Prostate gland (tissue), 2 donors: ENCODE results near the gene CRTAC1. TPM values are rescaled to one million over a fixed set of nuclear protein-coding genes. Genes with fewer than 3 reads are reported as not detected.

Experiments used
- DNase-seq: peaks from one replicate; pipeline ENCODE4 v3.0.0-alpha.2; 2019; ENCODE audit warnings: low spot score
- H3K27ac ChIP-seq, 2 donors: fragments of 200-600 bp; sonication (generic); 2 replicates each; pipeline ENCODE4 v1.5.1; 2017 to 2019
- H3K27me3 ChIP-seq: fragments of 200-600 bp; sonication (generic); replicated peaks from 2 replicates; pipeline ENCODE4 v1.5.1; 2019; ENCODE audit not compliant: insufficient read depth
- H3K36me3 ChIP-seq, 2 donors: fragments of 200-600 bp; sonication (generic); 1 replicate in 1 of 2; 2 replicates in 1 of 2; pipeline versions ENCODE4 v1.5.1 to v1.8.1; 2017 to 2019
- H3K4me1 ChIP-seq: fragments of 200-600 bp; sonication (generic); replicated peaks from 2 replicates; pipeline ENCODE4 v1.5.1; 2019
- H3K4me3 ChIP-seq, 2 donors: fragments of 200-600 bp; sonication (generic); 2 replicates each; pipeline ENCODE4 v1.5.1; 2017 to 2019
- H3K9me3 ChIP-seq: fragments of 200-600 bp; sonication (generic); 2 replicates; pipeline ENCODE4 v1.5.1; 2017
- POLR2A ChIP-seq: fragments of 450-650 bp; IDR thresholded peaks from one replicate; pipeline ENCODE4 v1.6.1; 2016; ENCODE audit warnings: antibody characterized with exemption, mild to moderate bottlenecking
- POLR2AphosphoS5 ChIP-seq: sonication (generic); formaldehyde crosslinking; IDR thresholded peaks from one replicate; pipeline ENCODE4 v1.6.1; 2017; ENCODE audit warnings: antibody characterized with exemption
- WGBS: methylation state at CpG from one replicate; pipeline ENCODE4 v1.1.5; 2018; 5-methylcytosine and 5-hydroxymethylcytosine counted together
- intact Hi-C: fragments of 100-400 bp; cut with DNase I; formaldehyde crosslinking; loops from one replicate; pipeline ENCODE4 v1.14.2; 2022
- total RNA-seq, 2 donors: library from RNA; depleted of rRNA; stranded (reverse); fragments of >200 nt; gene quantifications; one replicate each; pipeline ENCODE4 v1.1.0, GENCODE V29; 2016
- TF ChIP-seq, protein P1 (sequence below), 4 experiments: fragments of 200-600 bp in 2 of 4; fragments of 450-650 bp in 2 of 4; sonication (generic) in 2 of 4; IDR thresholded peaks; 1 replicate in 3 of 4; 2 replicates in 1 of 4; pipeline ENCODE4 v1.5.1; 2016 to 2019; ENCODE audit warnings: antibody characterized with exemption in 4 of 4, mild to moderate bottlenecking in 2 of 4, moderate library complexity in 2 of 4

Gene CRTAC1
- total RNA-seq, 2 donors from 2014 or later, result 3.8 to 8.9 TPM

DNA sequence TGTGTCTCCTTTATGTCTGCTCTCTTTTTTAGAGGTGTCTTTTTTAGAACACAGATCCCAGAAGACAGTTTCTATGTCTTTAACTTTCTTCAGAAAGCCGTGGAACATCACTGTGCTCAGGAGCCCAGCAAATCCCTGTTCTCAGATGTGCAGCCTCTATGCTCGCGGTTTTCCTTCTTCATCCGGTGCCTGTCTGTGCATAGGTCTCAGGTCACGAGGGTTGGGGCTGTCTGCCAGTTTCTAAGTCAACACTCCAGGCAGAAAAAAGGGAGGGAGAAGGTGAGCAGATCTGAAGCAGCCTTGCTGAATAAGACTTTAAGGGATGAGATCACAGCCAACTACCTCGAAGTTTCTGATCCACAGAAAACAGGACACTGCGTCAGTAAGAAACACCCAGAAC, 68.5 kb downstream of the CRTAC1 start:
- Histone ChIP-seq H3K36me3 (no peaks in the 10 kb centered on the region), H3K4me3 (no peak overlapping the region), H3K9me3 (no peaks in the 10 kb centered on the region), H3K4me1 (no peaks in the 10 kb centered on the region), H3K27me3 (no peaks in the 10 kb centered on the region), H3K27ac (no peak overlapping the region)
- intact Hi-C loops, result no loop called here
- WGBS, result 65% methylated on average over 7 of the region's 7 CpGs
- TF ChIP-seq POLR2A (no peak), POLR2AphosphoS5 (no peak)
- TF ChIP-seq, protein P1, sequence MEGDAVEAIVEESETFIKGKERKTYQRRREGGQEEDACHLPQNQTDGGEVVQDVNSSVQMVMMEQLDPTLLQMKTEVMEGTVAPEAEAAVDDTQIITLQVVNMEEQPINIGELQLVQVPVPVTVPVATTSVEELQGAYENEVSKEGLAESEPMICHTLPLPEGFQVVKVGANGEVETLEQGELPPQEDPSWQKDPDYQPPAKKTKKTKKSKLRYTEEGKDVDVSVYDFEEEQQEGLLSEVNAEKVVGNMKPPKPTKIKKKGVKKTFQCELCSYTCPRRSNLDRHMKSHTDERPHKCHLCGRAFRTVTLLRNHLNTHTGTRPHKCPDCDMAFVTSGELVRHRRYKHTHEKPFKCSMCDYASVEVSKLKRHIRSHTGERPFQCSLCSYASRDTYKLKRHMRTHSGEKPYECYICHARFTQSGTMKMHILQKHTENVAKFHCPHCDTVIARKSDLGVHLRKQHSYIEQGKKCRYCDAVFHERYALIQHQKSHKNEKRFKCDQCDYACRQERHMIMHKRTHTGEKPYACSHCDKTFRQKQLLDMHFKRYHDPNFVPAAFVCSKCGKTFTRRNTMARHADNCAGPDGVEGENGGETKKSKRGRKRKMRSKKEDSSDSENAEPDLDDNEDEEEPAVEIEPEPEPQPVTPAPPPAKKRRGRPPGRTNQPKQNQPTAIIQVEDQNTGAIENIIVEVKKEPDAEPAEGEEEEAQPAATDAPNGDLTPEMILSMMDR (IDR thresholded peaks at IDR 0.05), result no peak
- no peak for DNase-seq

DNA sequence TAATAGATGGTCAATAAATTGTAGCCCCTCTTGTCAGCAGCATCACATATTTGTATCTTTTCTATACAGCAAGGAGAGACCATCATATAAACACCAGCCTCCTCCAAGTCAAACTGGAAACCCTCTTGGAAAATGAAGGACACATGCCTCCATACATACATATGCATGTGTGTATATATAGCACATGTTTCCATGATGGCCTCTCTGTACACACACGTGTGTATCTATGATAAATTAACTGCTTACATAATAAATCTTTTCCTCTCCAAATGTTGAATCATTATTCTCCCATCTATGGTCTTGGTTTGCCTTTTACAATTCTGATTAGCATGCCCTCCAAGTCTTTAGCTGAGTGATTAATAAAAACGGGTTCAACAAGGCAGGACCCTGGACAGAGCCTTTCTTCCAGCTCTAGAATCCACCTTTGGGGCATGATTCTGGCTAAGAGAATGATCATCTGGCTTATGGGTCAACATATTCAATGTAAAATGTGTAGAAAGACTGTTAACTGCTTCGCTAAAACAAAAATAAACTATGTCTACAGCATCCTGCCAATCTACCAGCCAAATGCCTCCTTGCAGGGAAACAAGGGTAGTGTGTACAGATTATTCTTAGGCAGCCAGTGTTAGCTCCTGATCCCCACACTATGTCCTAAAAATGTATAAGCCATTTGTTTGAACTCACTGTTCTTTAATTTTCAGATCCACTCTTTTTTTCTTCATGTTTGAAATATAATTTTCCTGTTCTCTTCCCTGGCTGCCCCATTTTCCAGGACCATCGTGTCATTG, 70.0 kb downstream of the CRTAC1 start:
- DNase-seq, result no peak
- TF ChIP-seq, protein P1 (IDR thresholded peaks at IDR 0.05), result no peak
- TF ChIP-seq POLR2A (no peak), POLR2AphosphoS5 (no peak)
- H3K4me3 ChIP-seq, result no peak overlapping the region
- no peaks in the 10 kb centered on the region for H3K9me3 ChIP-seq
- H3K4me1 ChIP-seq, result no peaks in the 10 kb centered on the region
- H3K27me3 ChIP-seq, result no peaks in the 10 kb centered on the region
- H3K36me3 ChIP-seq, result no peaks in the 10 kb centered on the region
- intact Hi-C loops, result no loop called here
- no peak overlapping the region for H3K27ac ChIP-seq
- 63% methylated on average over 4 of the region's 4 CpGs for WGBS

DNA sequence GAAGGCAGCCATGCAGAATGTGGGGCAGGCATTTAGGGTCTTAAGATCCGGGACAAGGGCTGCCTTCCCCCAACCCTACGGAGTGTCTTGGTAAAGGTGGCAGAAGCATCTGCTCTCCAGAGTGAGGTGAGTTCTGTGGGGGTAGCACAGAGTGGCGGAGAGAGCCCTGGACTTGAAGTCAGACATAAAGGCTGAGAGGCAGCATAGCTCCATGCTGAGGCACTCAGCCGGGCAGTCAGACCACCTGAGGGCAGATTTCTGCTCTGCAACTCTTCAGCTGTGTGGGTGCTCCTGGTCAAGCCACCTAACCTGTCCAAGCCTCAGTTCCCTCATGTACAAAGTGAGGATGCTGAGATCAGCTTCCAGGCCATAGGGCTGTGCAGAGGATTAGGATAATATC, 81.0 kb downstream of the CRTAC1 start:
- Histone ChIP-seq H3K27ac (no peak overlapping the region), H3K4me3 (no peak overlapping the region), H3K36me3 (no peaks in the 10 kb centered on the region), H3K27me3 (no peaks in the 10 kb centered on the region), H3K4me1 (no peaks in the 10 kb centered on the region), H3K9me3 (no peaks in the 10 kb centered on the region)
- 83% methylated on average over 4 of the region's 4 CpGs for WGBS
- TF ChIP-seq POLR2A, result no peak
- no peak for TF ChIP-seq POLR2AphosphoS5
- TF ChIP-seq, protein P1 (IDR thresholded peaks at IDR 0.05), result no peak
- intact Hi-C loops, result no loop called here
- no peak for DNase-seq

DNA sequence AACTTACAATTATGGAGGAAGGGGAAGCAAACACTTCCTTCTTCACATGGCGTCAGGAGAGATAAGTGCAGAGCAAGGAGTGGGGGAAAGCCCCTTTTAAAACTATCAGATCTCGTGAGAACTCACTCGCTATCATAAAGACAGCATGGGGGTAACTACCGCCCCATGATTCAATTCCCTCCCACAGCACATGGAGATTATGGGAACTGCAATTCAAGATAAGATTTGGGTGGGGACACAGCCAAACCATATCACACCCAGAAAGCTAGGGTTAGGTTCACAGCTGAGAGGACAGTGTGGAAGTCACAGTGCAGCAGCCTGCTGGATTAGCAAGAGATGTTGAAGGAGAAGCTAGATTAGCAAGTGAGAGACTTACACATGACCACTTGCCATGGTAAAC, 81.6 kb downstream of the CRTAC1 start:
- H3K27ac ChIP-seq, result no peak overlapping the region
- WGBS, result 58% methylated on average over 4 of the region's 4 CpGs
- no peak overlapping the region for H3K4me3 ChIP-seq
- no peaks in the 10 kb centered on the region for H3K9me3 ChIP-seq
- DNase-seq, result no peak
- no peaks in the 10 kb centered on the region for H3K27me3 ChIP-seq
- TF ChIP-seq, protein P1 (IDR thresholded peaks at IDR 0.05), result no peak
- no peak for TF ChIP-seq POLR2AphosphoS5
- TF ChIP-seq POLR2A, result no peak
- intact Hi-C loops, result no loop called here
- H3K36me3 ChIP-seq, result no peaks in the 10 kb centered on the region
- no peaks in the 10 kb centered on the region for H3K4me1 ChIP-seq

DNA sequence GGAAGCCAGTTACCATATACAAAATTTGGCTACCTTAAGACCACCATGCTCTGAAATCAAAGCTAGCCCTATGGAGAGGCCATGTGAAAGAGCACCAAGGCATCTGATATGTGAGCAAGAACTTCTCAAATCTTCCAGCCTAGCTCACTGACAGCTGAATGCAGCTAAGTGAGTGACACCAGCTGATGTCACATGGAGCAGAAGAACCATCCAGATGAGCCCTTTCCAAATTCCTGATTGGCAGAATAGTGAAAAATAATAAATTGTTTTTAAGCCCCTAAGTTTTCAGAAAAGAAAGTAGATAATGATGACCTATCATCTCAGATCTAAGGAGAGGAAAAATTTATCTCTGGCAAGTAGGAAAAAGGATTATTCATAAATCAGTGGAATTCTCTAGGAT, 85.6 kb downstream of the CRTAC1 start:
- no peaks in the 10 kb centered on the region for H3K36me3 ChIP-seq
- no peak for DNase-seq
- no peaks in the 10 kb centered on the region for H3K4me1 ChIP-seq
- H3K27ac ChIP-seq, result no peak overlapping the region
- H3K4me3 ChIP-seq, result no peak overlapping the region
- intact Hi-C loops, result no loop called here
- H3K9me3 ChIP-seq, result no peaks in the 10 kb centered on the region
- no peak for TF ChIP-seq POLR2A
- TF ChIP-seq POLR2AphosphoS5, result no peak
- TF ChIP-seq, protein P1 (IDR thresholded peaks at IDR 0.05), result no peak
- no peaks in the 10 kb centered on the region for H3K27me3 ChIP-seq
